HG02970 (cell line): ENCODE data around the gene LRRC49.

ENCODE experiments used
- ATAC-seq: cut with Tn5 transposase; IDR thresholded peaks from one replicate; pipeline ENCODE4 v1.9.1; 2021; ENCODE audit warnings: mild to moderate bottlenecking, moderate library complexity, moderate number of reproducible peaks; ENCODE audit not compliant: unreplicated experiment, low FRiP score

LRRC49 gene

GRCh38 chr15:71083349-71083748, 190.7 kb downstream of the LRRC49 start:
- no peak for ATAC-seq

GRCh38 chr15:71084264-71084663, 191.6 kb downstream of the LRRC49 start:
- no peak for ATAC-seq

- ATAC-seq: no peak
These were observed 193.2 kb downstream of the LRRC49 start for GRCh38 chr15:71085809-71086208.

GRCh38 chr15:71088155-71088554, 195.5 kb downstream of the LRRC49 start:
- ATAC-seq: no peak

GRCh38 chr15:71088683-71089082, 196.1 kb downstream of the LRRC49 start:
- ATAC-seq: no peak

- ATAC-seq: no peak
These were observed 197.2 kb downstream of the LRRC49 start for GRCh38 chr15:71089801-71090200.

- ATAC-seq: no peak
These were observed 199.0 kb downstream of the LRRC49 start for GRCh38 chr15:71091601-71092000.

GRCh38 chr15:71092056-71092600, 199.5 kb downstream of the LRRC49 start:
- ATAC-seq: no peak

GRCh38 chr15:71093054-71094024, 200.7 kb downstream of the LRRC49 start:
- no peak for ATAC-seq

GRCh38 chr15:71094137-71094536, 201.5 kb downstream of the LRRC49 start:
- ATAC-seq: no peak

- no peak for ATAC-seq
These were observed 204.1 kb downstream of the LRRC49 start for GRCh38 chr15:71096676-71097075.

- ATAC-seq: no peak
These were observed 205.3 kb downstream of the LRRC49 start for GRCh38 chr15:71097890-71098289.

- ATAC-seq: no peak
These were observed 206.3 kb downstream of the LRRC49 start for GRCh38 chr15:71098920-71099319.
